RWPE1 (cell line): Measurements from ENCODE around the gene SLC2A10.
A peak's percentile ranks its signal among the peaks of the same experiment; 100 is the strongest.

ENCODE experiments used
- CTCF ChIA-PET: fragments of 350-600 bp; sonication (Branson Sonifier 250); formaldehyde crosslinking; extraction: SDS; loops from one replicate; lab custom pipeline; 2021; lab: Yijun Ruan, JAX
- POLR2A ChIA-PET: fragments of 400-600 bp; formaldehyde crosslinking; extraction: SDS; loops from one replicate; lab custom pipeline; 2020; ENCODE audit warnings: antibody characterized with exemption; ENCODE audit not compliant: low non-redundant PET; lab: Yijun Ruan, JAX
- DNase-seq: peaks from one replicate; pipeline ENCODE4 v3.0.0; 2012; ENCODE audit warnings: low spot score
- H3K27ac ChIP-seq: fragments of 450-650 bp; 2 replicates; pipeline ENCODE4 v1.5.1; 2017
- TF ChIP-seq, protein P1 (sequence below): fragments of 450-650 bp; conservative IDR thresholded peaks from 2 replicates; pipeline ENCODE4 v1.5.1; 2017; ENCODE audit warnings: low read depth, mild to moderate bottlenecking

The SLC2A10 gene

DNA sequence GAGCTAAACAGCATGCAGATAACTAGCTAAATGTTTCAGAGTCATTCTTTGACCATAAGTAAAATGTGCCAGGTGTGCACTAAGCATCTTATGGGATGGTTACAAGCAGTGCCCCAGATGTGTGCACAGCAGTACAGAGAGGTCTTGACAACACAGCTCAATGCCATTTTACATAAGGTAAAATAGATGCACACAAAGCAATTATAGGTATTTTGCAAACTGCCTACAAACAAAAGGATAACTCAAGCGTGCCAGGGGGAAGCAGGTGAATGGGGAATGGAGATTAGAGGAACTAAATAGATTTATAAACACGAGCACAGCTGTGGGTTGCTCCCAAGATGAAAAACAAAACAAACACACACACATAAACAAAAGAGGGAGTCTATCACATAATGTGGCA, 64.8 kb downstream of the SLC2A10 start:
- DNase-seq = no peak
- CTCF ChIA-PET = interaction anchor here (0.8 kb wide), 1 partner anchor 29 kb away, joined by 3 read pairs; no protein-coding TSS in a partner anchor
- H3K27ac ChIP-seq = no peak overlapping the region
- TF ChIP-seq, protein P1, sequence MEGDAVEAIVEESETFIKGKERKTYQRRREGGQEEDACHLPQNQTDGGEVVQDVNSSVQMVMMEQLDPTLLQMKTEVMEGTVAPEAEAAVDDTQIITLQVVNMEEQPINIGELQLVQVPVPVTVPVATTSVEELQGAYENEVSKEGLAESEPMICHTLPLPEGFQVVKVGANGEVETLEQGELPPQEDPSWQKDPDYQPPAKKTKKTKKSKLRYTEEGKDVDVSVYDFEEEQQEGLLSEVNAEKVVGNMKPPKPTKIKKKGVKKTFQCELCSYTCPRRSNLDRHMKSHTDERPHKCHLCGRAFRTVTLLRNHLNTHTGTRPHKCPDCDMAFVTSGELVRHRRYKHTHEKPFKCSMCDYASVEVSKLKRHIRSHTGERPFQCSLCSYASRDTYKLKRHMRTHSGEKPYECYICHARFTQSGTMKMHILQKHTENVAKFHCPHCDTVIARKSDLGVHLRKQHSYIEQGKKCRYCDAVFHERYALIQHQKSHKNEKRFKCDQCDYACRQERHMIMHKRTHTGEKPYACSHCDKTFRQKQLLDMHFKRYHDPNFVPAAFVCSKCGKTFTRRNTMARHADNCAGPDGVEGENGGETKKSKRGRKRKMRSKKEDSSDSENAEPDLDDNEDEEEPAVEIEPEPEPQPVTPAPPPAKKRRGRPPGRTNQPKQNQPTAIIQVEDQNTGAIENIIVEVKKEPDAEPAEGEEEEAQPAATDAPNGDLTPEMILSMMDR = no peak
- POLR2A ChIA-PET = no interaction called here

DNA sequence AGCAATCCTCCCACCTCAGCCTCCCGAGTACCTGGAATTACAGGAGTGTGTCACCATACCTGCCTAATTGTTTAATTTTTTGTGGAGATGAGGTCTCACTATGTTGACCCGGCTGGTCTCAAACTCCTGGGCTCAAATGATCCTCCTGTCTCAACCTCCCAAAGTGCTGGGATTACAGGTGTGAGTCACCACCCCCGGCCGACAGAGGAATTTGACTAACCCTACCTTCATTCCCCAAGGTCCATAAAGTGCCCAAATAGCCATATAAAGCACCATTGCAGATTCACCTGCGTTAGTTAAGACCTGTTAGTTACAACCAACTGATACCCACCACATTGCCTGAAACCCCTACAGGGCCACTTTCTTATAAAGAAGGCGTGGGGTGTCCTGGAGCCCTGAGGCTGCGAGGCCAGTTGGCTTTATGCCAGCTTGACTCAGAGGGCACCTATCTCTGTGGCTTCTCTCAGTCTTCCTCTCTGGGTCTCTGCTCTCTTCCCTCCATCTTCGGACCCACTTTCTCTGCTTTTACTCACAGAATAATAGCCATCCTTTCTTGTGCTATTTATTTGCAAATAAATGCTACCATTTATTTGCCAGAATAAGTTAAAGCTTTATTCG, 65.6 kb downstream of the SLC2A10 start:
- H3K27ac ChIP-seq = no peak overlapping the region
- peak; percentile 40 for DNase-seq
- TF ChIP-seq, protein P1 = no peak
- CTCF ChIA-PET = no interaction called here
- POLR2A ChIA-PET = no interaction called here

DNA sequence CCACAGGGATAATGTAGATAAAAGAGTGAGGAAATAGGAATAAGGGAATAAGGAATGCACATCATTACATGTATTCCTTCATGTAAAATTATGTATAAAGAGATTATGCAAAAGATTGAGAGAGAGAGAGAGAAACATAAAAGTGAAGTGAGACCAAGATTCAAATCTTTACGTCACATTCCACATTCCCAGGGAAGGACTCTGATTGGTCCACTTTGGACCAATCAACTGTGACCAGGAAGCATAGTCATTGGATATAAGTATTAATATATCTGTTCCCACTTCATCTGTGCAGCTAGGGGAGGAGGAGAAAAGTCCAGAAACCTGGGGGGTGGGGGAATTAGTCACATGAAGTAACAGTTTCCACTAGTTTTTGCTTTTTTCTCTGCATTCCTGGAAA, 66.4 kb downstream of the SLC2A10 start:
- POLR2A ChIA-PET = no interaction called here
- H3K27ac ChIP-seq = no peak overlapping the region
- TF ChIP-seq, protein P1 = no peak
- DNase-seq = no peak
- CTCF ChIA-PET = no interaction called here

DNA sequence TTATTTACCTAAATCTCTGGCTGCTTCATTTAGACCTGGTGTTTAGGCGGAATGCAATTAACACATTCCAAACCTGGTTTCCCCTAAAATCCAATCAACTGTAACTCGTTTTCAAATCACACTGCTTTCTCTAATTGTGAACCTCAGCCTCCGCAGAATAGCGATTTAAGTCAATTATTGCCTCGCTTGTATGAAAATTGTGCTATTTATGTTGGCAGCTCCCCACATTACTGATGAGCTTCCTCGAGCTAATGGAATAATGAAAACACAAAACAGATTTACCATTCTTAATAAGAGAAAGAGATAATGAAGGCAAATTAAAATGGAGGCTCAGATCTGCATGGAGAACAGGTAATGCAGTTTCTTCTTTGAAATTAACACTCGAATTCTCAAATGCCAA, 67.9 kb downstream of the SLC2A10 start:
- ChIA-PET POLR2A (no interaction called here), CTCF (interaction anchor here (0.6 to 1.2 kb wide), 3 partner anchors 26 to 607 kb away, joined by 3 to 5 read pairs (median 4); no protein-coding TSS in a partner anchor)
- no peak for DNase-seq
- TF ChIP-seq, protein P1 = no peak
- no peak overlapping the region for H3K27ac ChIP-seq

DNA sequence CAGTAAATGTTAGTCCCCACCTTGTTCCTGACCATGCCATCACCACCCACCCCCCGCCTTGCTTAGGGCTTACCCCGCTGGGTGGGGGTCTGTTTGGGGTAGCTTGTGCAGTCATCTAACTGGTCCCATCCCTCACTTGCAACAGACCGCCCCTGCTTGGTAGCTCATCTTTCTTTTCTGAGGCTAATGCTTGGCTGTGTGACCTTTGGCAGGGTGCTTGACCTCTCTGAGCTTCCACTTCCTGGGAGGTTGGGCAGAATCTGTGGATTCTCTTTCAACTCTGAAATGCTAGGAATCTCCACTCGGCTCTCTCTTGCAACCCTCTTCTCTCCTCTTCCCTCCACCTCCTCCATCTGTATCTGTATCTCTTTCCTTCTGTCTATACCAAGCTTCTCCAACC, 70.4 kb downstream of the SLC2A10 start:
- no peak overlapping the region for H3K27ac ChIP-seq
- no peak for DNase-seq
- TF ChIP-seq, protein P1 = no peak
- POLR2A ChIA-PET = no interaction called here
- CTCF ChIA-PET = interaction anchor here (0.6 to 1.1 kb wide), 2 partner anchors 360 to 371 kb away, joined by 4 read pairs; no protein-coding TSS in a partner anchor

DNA sequence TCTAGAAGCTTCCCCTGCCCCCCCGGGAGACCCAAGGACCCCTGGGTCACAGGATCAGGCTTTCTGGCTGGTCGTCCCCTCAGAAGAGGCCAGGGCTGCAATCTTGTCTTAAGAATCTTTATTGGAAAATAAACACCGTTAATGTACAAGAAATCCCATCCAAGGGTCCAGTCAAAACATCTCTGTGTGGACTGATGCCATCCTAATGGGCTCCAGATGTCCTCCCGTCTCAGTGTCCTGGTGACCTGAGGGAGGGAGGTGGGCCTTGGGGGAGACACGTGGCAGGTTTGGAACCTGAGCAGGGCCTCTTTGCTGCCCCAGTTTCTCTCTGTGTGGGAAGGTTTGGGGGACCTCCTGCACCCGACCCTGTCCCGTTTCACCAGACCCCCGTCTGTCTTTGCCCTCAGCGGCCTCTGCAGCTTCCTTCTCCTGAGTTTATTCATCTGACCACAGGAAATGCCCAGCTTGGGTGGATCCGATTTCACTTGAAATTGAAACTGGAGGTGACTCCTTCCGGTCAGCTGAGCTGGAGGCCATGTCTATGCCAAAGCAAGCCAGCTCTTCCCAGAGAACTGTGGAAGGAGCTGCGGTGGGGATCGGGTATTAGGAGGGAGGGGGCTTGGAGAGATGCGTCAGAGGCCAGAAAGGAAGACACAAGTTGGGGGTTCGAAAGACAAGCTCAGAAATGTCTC, 75.1 kb downstream of the SLC2A10 start:
- no peak overlapping the region for H3K27ac ChIP-seq
- CTCF ChIA-PET = interaction anchor here (0.6 to 1.0 kb wide), 2 partner anchors 11 to 103 kb away, joined by 3 read pairs; no protein-coding TSS in a partner anchor
- TF ChIP-seq, protein P1 = no peak
- DNase-seq = no peak
- POLR2A ChIA-PET = no interaction called here
